IMR-90 (cell line): ENCODE measurements around the gene DENND1B.

ENCODE experiments used
- POLR2A ChIP-seq: IDR thresholded peaks from 2 replicates; pipeline ENCODE4 v1.6.1; 2012; ENCODE audit warnings: mild to moderate bottlenecking, low read depth, low read length
- TF ChIP-seq, protein P1 (sequence below): conservative IDR thresholded peaks from 2 replicates; pipeline ENCODE4 v1.5.1; 2012; ENCODE audit warnings: mild to moderate bottlenecking, low read depth, low read length, improper control_type of control experiment

DNA sequence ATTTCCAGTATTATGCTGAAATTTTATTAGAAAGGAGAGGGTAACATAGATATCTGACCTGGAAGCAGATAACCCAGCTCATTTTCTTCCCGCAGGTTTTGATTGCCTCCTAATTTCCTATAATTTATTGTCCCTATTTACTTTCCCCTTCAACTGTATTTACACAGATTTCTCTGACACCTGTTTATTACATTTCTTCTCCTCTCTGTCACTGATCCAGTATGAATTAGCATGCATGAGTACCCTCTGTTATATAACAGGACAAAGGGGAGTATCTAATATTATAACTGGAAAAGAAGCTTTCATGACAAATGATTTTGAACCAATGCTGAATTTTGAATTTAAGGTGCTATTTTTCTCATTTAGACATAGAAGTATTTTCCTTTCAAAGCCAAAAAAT is 37.4 kb downstream of the DENND1B start:
- TF ChIP-seq, protein P1, sequence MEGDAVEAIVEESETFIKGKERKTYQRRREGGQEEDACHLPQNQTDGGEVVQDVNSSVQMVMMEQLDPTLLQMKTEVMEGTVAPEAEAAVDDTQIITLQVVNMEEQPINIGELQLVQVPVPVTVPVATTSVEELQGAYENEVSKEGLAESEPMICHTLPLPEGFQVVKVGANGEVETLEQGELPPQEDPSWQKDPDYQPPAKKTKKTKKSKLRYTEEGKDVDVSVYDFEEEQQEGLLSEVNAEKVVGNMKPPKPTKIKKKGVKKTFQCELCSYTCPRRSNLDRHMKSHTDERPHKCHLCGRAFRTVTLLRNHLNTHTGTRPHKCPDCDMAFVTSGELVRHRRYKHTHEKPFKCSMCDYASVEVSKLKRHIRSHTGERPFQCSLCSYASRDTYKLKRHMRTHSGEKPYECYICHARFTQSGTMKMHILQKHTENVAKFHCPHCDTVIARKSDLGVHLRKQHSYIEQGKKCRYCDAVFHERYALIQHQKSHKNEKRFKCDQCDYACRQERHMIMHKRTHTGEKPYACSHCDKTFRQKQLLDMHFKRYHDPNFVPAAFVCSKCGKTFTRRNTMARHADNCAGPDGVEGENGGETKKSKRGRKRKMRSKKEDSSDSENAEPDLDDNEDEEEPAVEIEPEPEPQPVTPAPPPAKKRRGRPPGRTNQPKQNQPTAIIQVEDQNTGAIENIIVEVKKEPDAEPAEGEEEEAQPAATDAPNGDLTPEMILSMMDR: no peak
- no peak for TF ChIP-seq POLR2A
